Astrocyte of the cerebellum (primary cell): ENCODE data around the gene PCDHGA8.
"Not testable (repeated sequence)": the region's sequence is repeated elsewhere in the genome, so short reads cannot be mapped to it uniquely, and the experiment has no call there.

Source experiments
- DNase-seq: peaks from one replicate; pipeline ENCODE4 v3.0.0-alpha.2; 2011; ENCODE audit warnings: low read depth
- H3K4me3 ChIP-seq: 2 replicates; pipeline ENCODE4 v1.5.1; 2011; ENCODE audit warnings: mild to moderate bottlenecking, low read depth, low read length, moderate library complexity
- in situ Hi-C: cut with HindIII; loops from 2 replicates; pipeline ENCODE4 v1.10.0; 2017; ENCODE audit warnings: low sequenced_read_pairs
- TF ChIP-seq, protein P1 (sequence below): IDR thresholded peaks from 2 replicates; pipeline ENCODE4 v1.5.1; 2012; ENCODE audit warnings: low read length, low read depth, moderate library complexity, mild to moderate bottlenecking; ENCODE audit errors: missing control alignments

PCDHGA8 gene

DNA sequence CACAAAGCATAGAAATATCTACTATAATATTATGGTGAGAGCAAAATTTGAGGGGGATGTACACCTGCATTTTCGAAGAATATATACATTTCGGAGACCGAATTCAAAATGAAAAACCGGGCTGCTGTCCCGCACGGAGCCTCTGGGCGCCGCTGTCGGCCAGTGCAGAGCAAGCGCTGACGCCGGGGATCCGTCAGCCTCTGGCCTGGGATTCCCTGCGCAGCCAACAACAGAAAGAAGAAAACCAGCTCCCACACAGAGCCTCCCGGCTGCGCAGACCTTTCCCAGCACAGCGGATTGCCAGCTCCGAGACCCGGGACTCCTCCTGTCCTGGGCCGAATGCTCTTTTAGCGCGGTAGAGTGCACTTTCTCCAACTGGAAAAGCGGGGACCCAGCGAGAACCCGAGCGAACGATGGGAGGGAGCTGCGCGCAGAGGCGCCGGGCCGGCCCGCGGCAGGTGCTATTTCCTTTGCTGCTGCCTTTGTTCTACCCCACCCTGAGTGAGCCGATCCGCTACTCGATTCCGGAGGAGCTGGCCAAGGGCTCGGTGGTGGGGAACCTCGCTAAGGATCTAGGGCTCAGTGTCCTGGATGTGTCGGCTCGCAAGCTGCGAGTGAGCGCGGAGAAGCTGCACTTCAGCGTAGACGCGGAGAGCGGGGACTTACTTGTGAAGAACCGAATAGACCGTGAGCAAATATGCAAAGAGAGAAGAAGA is 15.5 kb downstream of the PCDHGA8 start, which contains the start of gene PCDHGB6:
PCDHGB6 (plus strand) TSS at position 232 of the 716 bp plus-strand sequence; CDS start at position 414, 182 bp downstream.
- DNase-seq, in situ Hi-C loops: not testable (repeated sequence)
- TF ChIP-seq, protein P1, sequence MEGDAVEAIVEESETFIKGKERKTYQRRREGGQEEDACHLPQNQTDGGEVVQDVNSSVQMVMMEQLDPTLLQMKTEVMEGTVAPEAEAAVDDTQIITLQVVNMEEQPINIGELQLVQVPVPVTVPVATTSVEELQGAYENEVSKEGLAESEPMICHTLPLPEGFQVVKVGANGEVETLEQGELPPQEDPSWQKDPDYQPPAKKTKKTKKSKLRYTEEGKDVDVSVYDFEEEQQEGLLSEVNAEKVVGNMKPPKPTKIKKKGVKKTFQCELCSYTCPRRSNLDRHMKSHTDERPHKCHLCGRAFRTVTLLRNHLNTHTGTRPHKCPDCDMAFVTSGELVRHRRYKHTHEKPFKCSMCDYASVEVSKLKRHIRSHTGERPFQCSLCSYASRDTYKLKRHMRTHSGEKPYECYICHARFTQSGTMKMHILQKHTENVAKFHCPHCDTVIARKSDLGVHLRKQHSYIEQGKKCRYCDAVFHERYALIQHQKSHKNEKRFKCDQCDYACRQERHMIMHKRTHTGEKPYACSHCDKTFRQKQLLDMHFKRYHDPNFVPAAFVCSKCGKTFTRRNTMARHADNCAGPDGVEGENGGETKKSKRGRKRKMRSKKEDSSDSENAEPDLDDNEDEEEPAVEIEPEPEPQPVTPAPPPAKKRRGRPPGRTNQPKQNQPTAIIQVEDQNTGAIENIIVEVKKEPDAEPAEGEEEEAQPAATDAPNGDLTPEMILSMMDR, result peak; percentile 42
- H3K4me3 ChIP-seq, result peak within 1 kb of the TSS; percentile 26

- TF ChIP-seq, protein P1, result no peak
- no peak overlapping the region for H3K4me3 ChIP-seq
- in situ Hi-C loops, result no loop called here
- DNase-seq, result no peak
Observed at GRCh38 chr5:141409598-141410306, 17.3 kb downstream of the PCDHGA8 start.

DNA sequence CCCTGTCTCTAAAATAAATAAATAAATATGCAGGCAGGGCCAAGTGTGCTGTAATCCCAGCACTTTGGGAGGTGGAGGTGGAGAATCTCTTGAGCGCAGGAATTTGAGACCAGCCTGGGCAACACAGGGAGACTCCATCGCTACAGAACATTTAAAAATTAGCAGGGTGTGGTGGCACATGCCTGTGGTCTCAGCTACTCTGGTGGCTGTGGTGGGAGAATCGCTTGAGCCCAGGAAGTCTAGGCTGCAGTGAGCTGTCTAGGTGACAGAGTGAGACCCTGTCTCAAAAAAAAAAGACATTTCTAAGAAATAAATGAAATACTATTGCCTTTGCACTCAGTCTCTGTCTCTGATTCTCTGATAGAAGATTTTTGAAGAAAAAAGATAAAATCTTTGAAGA is 19.1 kb downstream of the PCDHGA8 start:
- TF ChIP-seq, protein P1, result no peak
- in situ Hi-C loops, result no loop called here

DNA sequence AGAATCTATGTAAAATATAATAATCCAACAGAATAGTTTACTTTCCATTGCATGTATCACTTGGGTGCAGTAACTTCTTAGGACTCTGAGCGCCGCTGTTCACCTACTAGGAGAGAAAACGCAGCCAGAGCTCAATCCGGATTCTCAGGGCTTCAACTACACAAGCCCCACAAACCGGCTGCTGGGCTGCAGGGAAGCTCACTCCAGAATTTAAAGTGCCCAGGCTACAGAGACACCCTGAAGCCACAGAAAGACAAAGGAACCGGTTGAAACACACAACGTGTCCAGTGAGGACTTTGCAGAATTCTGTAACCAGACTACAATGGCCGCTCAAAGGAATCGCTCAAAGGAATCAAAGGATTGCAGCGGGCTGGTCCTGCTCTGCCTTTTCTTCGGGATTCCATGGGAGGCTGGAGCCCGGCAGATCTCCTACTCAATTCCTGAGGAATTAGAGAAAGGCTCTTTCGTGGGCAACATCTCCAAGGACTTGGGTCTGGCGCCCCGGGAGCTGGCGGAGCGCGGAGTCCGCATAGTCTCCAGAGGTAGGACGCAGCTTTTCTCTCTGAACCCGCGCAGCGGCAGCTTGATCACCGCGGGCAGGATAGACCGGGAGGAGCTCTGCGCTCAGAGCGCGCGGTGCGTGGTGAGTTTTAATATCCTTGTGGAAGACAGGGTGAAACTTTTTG is 20.6 kb downstream of the PCDHGA8 start, which contains the start of gene PCDHGA10:
PCDHGA10 (plus strand) TSS at position 134 of the 686 bp plus-strand sequence; CDS start at position 323, 189 bp downstream.
- peak within 1 kb of the TSS; percentile 49 for H3K4me3 ChIP-seq
- TF ChIP-seq, protein P1, result peak; percentile 66
- DNase-seq, result peak; percentile 53
- in situ Hi-C loops, result no loop called here

More for the DNA sequence above, 19.1 kb downstream of the PCDHGA8 start:
- no peak for DNase-seq
- no peak overlapping the region for H3K4me3 ChIP-seq

DNA sequence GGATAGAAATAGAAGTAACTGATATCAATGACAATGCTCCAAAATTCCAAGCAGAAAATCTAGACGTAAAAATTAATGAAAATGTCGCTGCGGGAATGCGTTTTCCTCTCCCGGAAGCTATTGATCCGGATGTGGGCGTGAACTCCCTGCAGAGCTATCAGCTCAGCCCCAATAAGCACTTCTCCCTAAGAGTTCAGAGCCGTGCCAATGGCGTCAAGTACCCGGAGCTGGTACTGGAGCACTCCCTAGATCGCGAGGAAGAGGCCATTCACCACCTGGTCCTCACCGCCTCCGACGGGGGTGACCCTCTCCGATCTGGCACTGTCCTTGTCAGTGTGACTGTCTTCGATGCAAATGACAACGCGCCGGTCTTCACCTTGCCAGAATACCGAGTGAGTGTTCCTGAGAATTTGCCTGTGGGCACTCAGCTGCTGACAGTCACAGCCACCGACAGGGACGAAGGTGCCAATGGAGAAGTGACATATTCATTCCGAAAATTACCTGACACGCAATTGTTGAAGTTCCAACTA is 21.2 kb downstream of the PCDHGA8 start:
- DNase-seq, result no peak
- in situ Hi-C loops, result no loop called here
- TF ChIP-seq, protein P1, result no peak
- peak overlapping the region; percentile 49 for H3K4me3 ChIP-seq

DNA sequence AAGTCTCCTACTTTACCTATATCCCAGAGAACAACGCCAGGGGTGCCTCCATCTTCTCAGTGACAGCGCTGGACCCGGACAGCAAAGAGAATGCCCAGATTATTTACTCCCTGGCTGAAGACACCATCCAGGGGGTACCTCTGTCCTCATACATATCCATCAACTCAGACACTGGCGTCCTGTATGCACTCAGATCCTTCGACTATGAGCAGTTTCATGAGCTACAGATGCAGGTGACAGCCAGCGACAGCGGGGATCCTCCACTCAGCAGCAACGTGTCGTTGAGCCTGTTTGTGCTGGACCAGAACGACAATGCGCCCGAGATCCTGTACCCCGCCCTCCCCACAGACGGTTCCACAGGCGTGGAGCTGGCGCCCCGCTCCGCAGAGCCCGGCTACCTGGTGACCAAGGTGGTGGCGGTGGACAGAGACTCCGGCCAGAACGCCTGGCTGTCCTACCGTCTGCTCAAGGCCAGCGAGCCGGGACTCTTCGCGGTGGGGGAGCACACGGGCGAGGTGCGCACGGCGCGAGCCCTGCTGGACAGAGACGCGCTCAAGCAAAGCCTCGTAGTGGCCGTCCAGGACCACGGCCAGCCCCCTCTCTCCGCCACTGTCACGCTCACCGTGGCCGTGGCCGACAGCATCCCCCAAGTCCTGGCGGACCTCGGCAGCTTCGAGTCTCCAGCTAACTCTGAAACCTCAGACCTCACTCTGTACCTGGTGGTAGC is 22.3 kb downstream of the PCDHGA8 start:
- in situ Hi-C loops, H3K4me3 ChIP-seq, DNase-seq: not testable (repeated sequence)

DNA sequence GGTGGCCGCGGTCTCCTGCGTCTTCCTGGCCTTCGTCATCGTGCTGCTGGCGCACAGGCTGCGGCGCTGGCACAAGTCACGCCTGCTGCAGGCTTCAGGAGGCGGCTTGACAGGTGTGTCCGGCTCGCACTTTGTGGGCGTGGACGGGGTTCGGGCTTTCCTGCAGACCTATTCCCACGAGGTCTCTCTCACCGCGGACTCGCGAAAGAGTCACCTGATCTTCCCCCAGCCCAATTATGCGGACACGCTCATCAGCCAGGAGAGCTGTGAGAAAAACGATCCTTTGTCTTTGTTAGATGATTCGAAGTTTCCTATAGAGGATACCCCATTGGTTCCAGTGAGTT is 22.8 kb downstream of the PCDHGA8 start:
- H3K4me3 ChIP-seq, in situ Hi-C loops, DNase-seq: not testable (repeated sequence)
